HTR-8/SVneo (cell line): ENCODE measurements around the gene DNAJC25.
"Not testable (repeated sequence)": the region's sequence is repeated elsewhere in the genome, so short reads cannot be mapped to it uniquely, and the experiment has no call there.

Source experiments
- DNase-seq: peaks from one replicate; pipeline ENCODE4 v3.0.0; 2011; ENCODE audit warnings: low spot score, mixed read lengths; ENCODE audit not compliant: insufficient read length
- FAIRE-seq: peaks from 2 replicates; lab custom pipeline; 2011; peaks lifted over from hg19 to GRCh38; lab: Jason Lieb, UNC

Gene DNAJC25

GRCh38 chr9:111631214-111631971 is at the start of gene DNAJC25:
TSS of gene DNAJC25 (plus strand) at chr9:111631334. CDS start at chr9:111631408, 74 bp downstream.
- FAIRE-seq (peak; percentile 86), DNase-seq (peak; percentile 99)

GRCh38 chr9:111582888-111583287 is 48.2 kb upstream of the DNAJC25 start:
- DNase-seq (no peak), FAIRE-seq (no peak)

- FAIRE-seq = no peak
- DNase-seq = no peak
Measured at GRCh38 chr9:111586378-111586777, 44.8 kb upstream of the DNAJC25 start.

- FAIRE-seq = no peak
- no peak for DNase-seq
Measured at GRCh38 chr9:111588846-111589245, 42.3 kb upstream of the DNAJC25 start.

- DNase-seq = peak; percentile 62
- FAIRE-seq = no peak
Measured at GRCh38 chr9:111597852-111598732, 33.0 kb upstream of the DNAJC25 start.

GRCh38 chr9:111598733-111599091 is 32.4 kb upstream of the DNAJC25 start:
- FAIRE-seq (no peak), DNase-seq (no peak)

- DNase-seq (peak; percentile 78), FAIRE-seq (no peak)
Measured at GRCh38 chr9:111599092-111599954, 31.8 kb upstream of the DNAJC25 start, which contains the start of gene PTGR1. TSS of gene PTGR1 (minus strand) at chr9:111599647. CDS start at chr9:111597422, 2,225 bp downstream.

- no peak for DNase-seq
- FAIRE-seq = no peak
Measured at GRCh38 chr9:111599955-111600343, 31.2 kb upstream of the DNAJC25 start.

GRCh38 chr9:111601237-111602018 is 29.7 kb upstream of the DNAJC25 start:
- no peak for FAIRE-seq

GRCh38 chr9:111603041-111603440 is 28.1 kb upstream of the DNAJC25 start:
- DNase-seq (no peak), FAIRE-seq (no peak)

More at GRCh38 chr9:111601237-111602018, 29.7 kb upstream of the DNAJC25 start:
- no peak for DNase-seq

GRCh38 chr9:111604054-111604615 is 27.0 kb upstream of the DNAJC25 start:
- FAIRE-seq (no peak), DNase-seq (no peak)

- FAIRE-seq (no peak), DNase-seq (no peak)
Measured at GRCh38 chr9:111605041-111605559, 26.0 kb upstream of the DNAJC25 start.

- no peak for FAIRE-seq
- no peak for DNase-seq
Measured at GRCh38 chr9:111610149-111610548, 21.0 kb upstream of the DNAJC25 start.

GRCh38 chr9:111610845-111611244 is 20.3 kb upstream of the DNAJC25 start:
- FAIRE-seq (no peak), DNase-seq (no peak)

- FAIRE-seq (no peak), DNase-seq (no peak)
Measured at GRCh38 chr9:111613436-111614040, 17.6 kb upstream of the DNAJC25 start.

- DNase-seq (no peak), FAIRE-seq (no peak)
Measured at GRCh38 chr9:111615928-111616327, 15.2 kb upstream of the DNAJC25 start.

- FAIRE-seq, DNase-seq: not testable (repeated sequence)
Measured at GRCh38 chr9:111617349-111617748, 13.8 kb upstream of the DNAJC25 start.

GRCh38 chr9:111621895-111622480 is 9.1 kb upstream of the DNAJC25 start:
- DNase-seq = no peak
- no peak for FAIRE-seq
